GM18505 (cell line): ENCODE measurements around the gene FOXI2.

ENCODE experiments used
- ATAC-seq: cut with Tn5 transposase; IDR thresholded peaks from one replicate; pipeline ENCODE4 v1.9.1; 2021; ENCODE audit not compliant: unreplicated experiment
- POLR2A ChIP-seq: IDR thresholded peaks from 4 replicates; pipeline ENCODE4 v1.6.1; 2011; ENCODE audit warnings: borderline replicate concordance; ENCODE audit not compliant: insufficient read depth, insufficient read length; ENCODE audit errors: extremely low read depth

Gene FOXI2

DNA sequence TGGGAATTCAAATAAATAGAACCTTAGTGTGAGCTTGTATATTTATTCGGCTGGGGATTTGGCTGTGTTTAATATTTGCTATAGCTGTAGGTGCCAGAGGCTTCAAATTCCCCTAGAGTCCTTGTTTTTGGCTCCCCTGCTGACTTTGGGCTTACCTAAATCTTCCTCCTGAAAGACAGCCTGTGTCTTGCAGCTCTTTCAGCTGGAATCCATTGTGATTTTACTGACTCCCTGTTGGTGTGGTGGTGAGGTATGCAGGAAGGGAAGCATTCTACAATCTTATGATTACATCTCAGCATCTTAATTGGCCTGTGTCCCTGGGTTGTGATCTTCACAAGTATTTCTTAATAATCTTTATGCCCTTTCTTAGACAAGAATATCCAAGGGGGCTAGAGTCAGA is 25.9 kb downstream of the FOXI2 start:
- TF ChIP-seq POLR2A, result no peak
- no peak for ATAC-seq

DNA sequence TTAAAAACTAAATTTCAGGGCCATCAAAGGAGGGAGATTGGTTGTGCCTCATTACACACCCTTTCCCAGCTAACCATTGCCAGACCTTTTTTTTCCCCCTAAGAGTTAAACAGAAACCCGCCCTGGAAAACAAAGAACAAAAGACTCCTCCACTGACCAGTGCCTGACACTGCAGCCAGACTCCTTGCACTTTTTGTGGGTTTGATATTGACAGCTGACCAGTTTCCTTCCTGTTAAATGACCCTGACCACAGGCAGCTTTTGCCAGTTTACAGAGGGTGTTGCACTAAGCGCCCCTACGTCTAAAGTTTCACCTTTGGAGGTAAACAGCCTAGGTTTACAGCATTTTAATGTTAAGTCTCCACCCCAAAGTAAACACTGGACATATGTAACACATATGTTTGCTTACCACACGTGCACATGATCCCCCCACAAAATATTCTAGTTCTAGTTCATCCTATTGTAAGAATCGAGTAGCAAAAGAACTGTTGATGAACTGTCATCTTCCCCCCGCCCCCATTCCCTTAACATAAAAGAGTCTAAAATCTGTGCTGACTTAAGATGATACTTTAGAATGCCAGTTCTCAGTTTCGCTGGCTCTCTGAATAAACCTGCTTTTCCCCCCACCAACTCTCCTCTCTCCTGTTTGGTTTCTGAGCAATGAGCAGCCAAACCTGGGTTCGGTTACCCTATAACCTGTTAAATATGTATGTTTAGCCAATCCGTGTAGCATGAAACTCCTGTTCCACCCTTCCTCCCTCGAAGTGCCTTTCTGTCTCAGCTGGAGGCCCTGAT is 38.0 kb downstream of the FOXI2 start:
- ATAC-seq, result no peak
- no peak for TF ChIP-seq POLR2A

DNA sequence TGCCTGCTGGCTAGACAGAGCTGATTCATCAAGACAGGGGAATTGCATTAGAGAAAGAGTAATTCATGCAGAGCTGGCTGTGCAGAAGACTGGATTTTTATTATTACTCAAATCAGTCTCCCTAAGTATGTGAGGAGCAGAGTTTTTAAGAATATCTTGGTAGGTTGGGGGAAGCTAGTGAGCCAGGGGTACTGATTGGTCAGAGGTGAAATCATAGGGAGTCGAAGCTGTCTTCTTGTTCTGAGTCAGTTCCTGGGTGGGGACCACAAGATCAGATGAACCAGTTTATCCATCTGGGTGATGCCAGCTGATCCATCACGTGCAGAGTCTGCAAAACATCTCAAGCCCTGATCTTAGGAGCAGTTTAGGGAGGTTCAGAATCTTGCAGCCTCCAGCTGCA is 39.8 kb downstream of the FOXI2 start:
- no peak for ATAC-seq
- TF ChIP-seq POLR2A, result no peak

DNA sequence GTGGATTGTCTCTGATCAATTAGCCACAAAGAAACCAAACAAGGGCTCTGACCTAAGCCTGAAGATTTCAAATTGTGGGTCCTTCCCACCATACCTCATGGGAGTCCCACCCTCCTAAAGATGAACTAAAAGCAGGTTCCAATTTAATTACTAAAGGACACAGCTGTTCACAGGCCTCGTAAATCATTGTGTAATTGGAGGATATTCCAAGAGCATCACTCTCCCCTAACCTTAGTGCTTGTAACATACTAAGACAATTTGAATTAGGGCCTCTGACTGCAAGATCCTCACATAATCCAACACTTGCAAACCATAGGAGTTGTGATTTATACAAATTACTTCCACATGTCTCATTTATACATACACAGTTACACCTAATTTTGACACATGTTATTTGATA is 44.4 kb downstream of the FOXI2 start:
- ATAC-seq, result no peak
- TF ChIP-seq POLR2A, result no peak

DNA sequence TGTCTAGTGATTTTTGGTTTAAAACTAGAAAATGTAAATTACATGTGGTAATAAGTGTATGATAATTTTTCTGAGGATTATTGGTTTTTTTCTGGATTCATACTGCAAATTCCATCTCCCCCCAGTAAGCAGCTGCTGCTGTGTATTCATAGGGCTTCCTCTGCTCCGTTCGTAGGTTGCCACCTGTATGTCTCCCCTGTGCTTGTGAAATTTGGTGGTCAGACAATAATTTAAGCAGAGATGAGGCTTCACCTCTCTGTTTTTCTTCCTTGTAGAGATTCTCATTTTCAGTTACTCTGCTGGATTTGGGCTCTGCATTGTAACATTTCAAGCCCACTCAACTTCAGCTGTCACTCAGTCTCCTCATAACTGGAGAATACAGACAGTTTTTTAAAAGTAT is 50.9 kb downstream of the FOXI2 start:
- no peak for ATAC-seq
- no peak for TF ChIP-seq POLR2A

DNA sequence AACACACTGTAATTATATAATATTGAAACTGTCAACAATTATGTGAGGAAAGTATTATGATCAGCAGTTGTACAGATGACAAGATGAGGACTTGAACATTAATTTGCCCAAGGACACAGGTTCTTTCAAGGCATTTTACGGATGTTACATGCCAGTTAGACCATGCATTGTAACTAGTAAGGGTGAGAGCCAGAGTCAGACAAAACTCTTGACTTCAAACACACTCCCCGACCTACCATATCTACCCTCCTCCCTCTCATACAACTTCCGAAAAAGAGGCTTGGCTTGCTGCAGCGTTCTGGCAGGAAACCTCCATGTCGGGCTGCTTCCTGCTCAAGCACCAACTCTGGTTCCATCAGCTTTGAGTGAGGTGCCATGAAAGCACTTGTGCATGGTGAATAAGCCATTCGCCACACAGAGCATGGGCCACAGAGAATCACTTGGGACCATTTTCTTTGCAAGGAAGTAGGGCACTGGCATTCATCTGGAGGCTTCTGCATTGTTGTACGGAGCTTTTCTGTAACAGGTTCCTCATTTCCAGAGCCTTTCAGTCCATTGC is 53.2 kb downstream of the FOXI2 start:
- no peak for TF ChIP-seq POLR2A
- ATAC-seq, result no peak
